ENCODE data around the gene NACA. TPM values are rescaled to one million over a fixed set of nuclear protein-coding genes. Genes with fewer than 3 reads are reported as not detected.

Gene NACA
- total and polyA plus RNA-seq, 2 of the 13 experiments (the other 11 are each of a cell fraction or from before 2014, with no cell fraction given), result 799 to 1,700 TPM

- TF ChIP-seq, protein P1, sequence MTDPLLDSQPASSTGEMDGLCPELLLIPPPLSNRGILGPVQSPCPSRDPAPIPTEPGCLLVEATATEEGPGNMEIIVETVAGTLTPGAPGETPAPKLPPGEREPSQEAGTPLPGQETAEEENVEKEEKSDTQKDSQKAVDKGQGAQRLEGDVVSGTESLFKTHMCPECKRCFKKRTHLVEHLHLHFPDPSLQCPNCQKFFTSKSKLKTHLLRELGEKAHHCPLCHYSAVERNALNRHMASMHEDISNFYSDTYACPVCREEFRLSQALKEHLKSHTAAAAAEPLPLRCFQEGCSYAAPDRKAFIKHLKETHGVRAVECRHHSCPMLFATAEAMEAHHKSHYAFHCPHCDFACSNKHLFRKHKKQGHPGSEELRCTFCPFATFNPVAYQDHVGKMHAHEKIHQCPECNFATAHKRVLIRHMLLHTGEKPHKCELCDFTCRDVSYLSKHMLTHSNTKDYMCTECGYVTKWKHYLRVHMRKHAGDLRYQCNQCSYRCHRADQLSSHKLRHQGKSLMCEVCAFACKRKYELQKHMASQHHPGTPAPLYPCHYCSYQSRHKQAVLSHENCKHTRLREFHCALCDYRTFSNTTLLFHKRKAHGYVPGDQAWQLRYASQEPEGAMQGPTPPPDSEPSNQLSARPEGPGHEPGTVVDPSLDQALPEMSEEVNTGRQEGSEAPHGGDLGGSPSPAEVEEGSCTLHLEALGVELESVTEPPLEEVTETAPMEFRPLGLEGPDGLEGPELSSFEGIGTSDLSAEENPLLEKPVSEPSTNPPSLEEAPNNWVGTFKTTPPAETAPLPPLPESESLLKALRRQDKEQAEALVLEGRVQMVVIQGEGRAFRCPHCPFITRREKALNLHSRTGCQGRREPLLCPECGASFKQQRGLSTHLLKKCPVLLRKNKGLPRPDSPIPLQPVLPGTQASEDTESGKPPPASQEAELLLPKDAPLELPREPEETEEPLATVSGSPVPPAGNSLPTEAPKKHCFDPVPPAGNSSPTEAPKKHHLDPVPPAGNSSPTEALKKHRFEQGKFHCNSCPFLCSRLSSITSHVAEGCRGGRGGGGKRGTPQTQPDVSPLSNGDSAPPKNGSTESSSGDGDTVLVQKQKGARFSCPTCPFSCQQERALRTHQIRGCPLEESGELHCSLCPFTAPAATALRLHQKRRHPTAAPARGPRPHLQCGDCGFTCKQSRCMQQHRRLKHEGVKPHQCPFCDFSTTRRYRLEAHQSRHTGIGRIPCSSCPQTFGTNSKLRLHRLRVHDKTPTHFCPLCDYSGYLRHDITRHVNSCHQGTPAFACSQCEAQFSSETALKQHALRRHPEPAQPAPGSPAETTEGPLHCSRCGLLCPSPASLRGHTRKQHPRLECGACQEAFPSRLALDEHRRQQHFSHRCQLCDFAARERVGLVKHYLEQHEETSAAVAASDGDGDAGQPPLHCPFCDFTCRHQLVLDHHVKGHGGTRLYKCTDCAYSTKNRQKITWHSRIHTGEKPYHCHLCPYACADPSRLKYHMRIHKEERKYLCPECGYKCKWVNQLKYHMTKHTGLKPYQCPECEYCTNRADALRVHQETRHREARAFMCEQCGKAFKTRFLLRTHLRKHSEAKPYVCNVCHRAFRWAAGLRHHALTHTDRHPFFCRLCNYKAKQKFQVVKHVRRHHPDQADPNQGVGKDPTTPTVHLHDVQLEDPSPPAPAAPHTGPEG (CRISPR knock-in tag; IDR thresholded peaks at IDR 0.05), result no peak
- TF ChIP-seq KDM5B (CRISPR knock-in tag; IDR thresholded peaks at IDR 0.05; ENCODE audit: borderline replicate concordance) (no peak), AGO1 (IDR thresholded peaks at IDR 0.05; ENCODE audit: low read depth, low read length, poor library complexity, severe bottlenecking) (no peak), NFE2L1 (CRISPR knock-in tag; IDR thresholded peaks at IDR 0.05; ENCODE audit: borderline replicate concordance) (no peak), BCL6 (CRISPR knock-in tag; IDR thresholded peaks at IDR 0.05) (no peak), ZNF230 (CRISPR knock-in tag; IDR thresholded peaks at IDR 0.05) (no peak), ZNF431 (CRISPR knock-in tag; IDR thresholded peaks at IDR 0.05; ENCODE audit: borderline replicate concordance, low read depth) (no peak), TBP (CRISPR knock-in tag; IDR thresholded peaks at IDR 0.05) (no peak), SKI (IDR thresholded peaks at IDR 0.05; ENCODE audit: partially characterized antibody) (no peak), POLR2AphosphoS5 (IDR thresholded peaks at IDR 0.05; ENCODE audit: low read depth, low read length) (no peak), ZNF382 (CRISPR knock-in tag; IDR thresholded peaks at IDR 0.05; ENCODE audit: borderline replicate concordance) (no peak), TGIF2 (CRISPR knock-in tag; IDR thresholded peaks at IDR 0.05) (no peak)
- TF ChIP-seq, protein P2, sequence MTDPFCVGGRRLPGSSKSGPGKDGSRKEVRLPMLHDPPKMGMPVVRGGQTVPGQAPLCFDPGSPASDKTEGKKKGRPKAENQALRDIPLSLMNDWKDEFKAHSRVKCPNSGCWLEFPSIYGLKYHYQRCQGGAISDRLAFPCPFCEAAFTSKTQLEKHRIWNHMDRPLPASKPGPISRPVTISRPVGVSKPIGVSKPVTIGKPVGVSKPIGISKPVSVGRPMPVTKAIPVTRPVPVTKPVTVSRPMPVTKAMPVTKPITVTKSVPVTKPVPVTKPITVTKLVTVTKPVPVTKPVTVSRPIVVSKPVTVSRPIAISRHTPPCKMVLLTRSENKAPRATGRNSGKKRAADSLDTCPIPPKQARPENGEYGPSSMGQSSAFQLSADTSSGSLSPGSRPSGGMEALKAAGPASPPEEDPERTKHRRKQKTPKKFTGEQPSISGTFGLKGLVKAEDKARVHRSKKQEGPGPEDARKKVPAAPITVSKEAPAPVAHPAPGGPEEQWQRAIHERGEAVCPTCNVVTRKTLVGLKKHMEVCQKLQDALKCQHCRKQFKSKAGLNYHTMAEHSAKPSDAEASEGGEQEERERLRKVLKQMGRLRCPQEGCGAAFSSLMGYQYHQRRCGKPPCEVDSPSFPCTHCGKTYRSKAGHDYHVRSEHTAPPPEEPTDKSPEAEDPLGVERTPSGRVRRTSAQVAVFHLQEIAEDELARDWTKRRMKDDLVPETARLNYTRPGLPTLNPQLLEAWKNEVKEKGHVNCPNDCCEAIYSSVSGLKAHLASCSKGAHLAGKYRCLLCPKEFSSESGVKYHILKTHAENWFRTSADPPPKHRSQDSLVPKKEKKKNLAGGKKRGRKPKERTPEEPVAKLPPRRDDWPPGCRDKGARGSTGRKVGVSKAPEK (CRISPR knock-in tag; IDR thresholded peaks at IDR 0.05; ENCODE audit: borderline replicate concordance), result no peak
These were observed 44.8 kb upstream of the NACA start (continued) for GRCh38 chr12:56769868-56770267.
